IMR-90 (cell line): ENCODE measurements around the gene PACSIN2. TPM values are rescaled to one million over a fixed set of nuclear protein-coding genes. Genes with fewer than 3 reads are reported as not detected.

Source experiments
- ATAC-seq: fragments of 200-7000 bp; cut with Tn5 transposase; 2 replicates; pipeline ENCODE4 v1.9.1; 2020; ENCODE audit warnings: low read depth, mild to moderate bottlenecking, moderate library complexity
- BruUV-seq: library from RNA; stranded (reverse); fragments of 400-500 nt; replicated peaks from 2 replicates; lab custom pipeline; 2021; lab: Mats Ljungman, UMichigan
- CTCF ChIA-PET: fragments of 300-600 bp; formaldehyde crosslinking; extraction: SDS; loops from one replicate; lab custom pipeline; 2021; ENCODE audit warnings: antibody characterized with exemption; lab: Yijun Ruan, JAX
- POLR2A ChIA-PET: fragments of 300-600 bp; sonication (Branson Sonifier 250); formaldehyde crosslinking; loops from one replicate; lab custom pipeline; 2022; ENCODE audit warnings: antibody characterized with exemption; ENCODE audit not compliant: unreplicated experiment; lab: Charles Lee
- DNase-seq: peaks from one replicate; pipeline ENCODE4 v3.0.0; 2013
- H2AFZ ChIP-seq: replicated peaks from 2 replicates; pipeline ENCODE3; 2013; ENCODE audit warnings: low read length, mild to moderate bottlenecking; ENCODE audit not compliant: poor library complexity
- H2AK5ac ChIP-seq: 2 replicates; pipeline ENCODE4 v1.6.1; 2013; ENCODE audit warnings: low read depth, low read length, inconsistent platforms
- H2AK9ac ChIP-seq: replicated peaks from 2 replicates; pipeline ENCODE3; 2013; ENCODE audit warnings: mild to moderate bottlenecking, low read depth, low read length, moderate library complexity; ENCODE audit not compliant: poor library complexity
- H2BK120ac ChIP-seq: 2 replicates; pipeline ENCODE4 v1.6.1; 2013; ENCODE audit warnings: low read depth, low read length, inconsistent platforms
- H2BK15ac ChIP-seq: 3 replicates; pipeline ENCODE4 v1.6.1; 2013; ENCODE audit warnings: low read depth, low read length, inconsistent platforms
- H2BK20ac ChIP-seq: 2 replicates; pipeline ENCODE4 v1.6.1; 2013; ENCODE audit warnings: low read depth, mild to moderate bottlenecking, inconsistent platforms, low read length, moderate library complexity
- H2BK5ac ChIP-seq: 2 replicates; pipeline ENCODE4 v1.6.1; 2013; ENCODE audit warnings: mild to moderate bottlenecking, low read depth, low read length, inconsistent platforms; ENCODE audit not compliant: poor library complexity, severe bottlenecking
- H3K14ac ChIP-seq: replicated peaks from 2 replicates; pipeline ENCODE4 v1.6.1; 2013; ENCODE audit warnings: low read depth, low read length, inconsistent platforms
- H3K18ac ChIP-seq: 2 replicates; pipeline ENCODE4 v1.6.1; 2013; ENCODE audit warnings: low read depth, low read length, control low read depth
- H3K23ac ChIP-seq: 2 replicates; pipeline ENCODE4 v1.6.1; 2013; ENCODE audit warnings: low read depth, low read length, inconsistent platforms
- H3K27ac ChIP-seq: 2 replicates; pipeline ENCODE4 v1.5.1; 2013; ENCODE audit warnings: mild to moderate bottlenecking, control low read depth, low read length; ENCODE audit not compliant: insufficient read depth
- H3K27me3 ChIP-seq: 2 replicates; pipeline ENCODE4 v1.6.1; 2013; ENCODE audit warnings: low read length; ENCODE audit not compliant: control insufficient read depth, insufficient read depth
- H3K36me3 ChIP-seq: 2 replicates; pipeline ENCODE4 v1.6.1; 2013; ENCODE audit warnings: low read length, mixed read lengths; ENCODE audit not compliant: control insufficient read depth, insufficient read depth
- H3K4ac ChIP-seq: 2 replicates; pipeline ENCODE4 v1.6.1; 2013; ENCODE audit warnings: low read depth, low read length, inconsistent platforms
- H3K4me1 ChIP-seq: 2 replicates; pipeline ENCODE4 v1.6.1; 2013; ENCODE audit warnings: low read length, mixed read lengths; ENCODE audit not compliant: control insufficient read depth, insufficient read depth
- H3K4me2 ChIP-seq: 2 replicates; pipeline ENCODE4 v1.6.1; 2013; ENCODE audit warnings: low read depth, mild to moderate bottlenecking, control low read depth, low read length, moderate library complexity
- H3K4me3 ChIP-seq: 2 replicates; pipeline ENCODE4 v1.5.1; 2013; ENCODE audit warnings: low read depth, mild to moderate bottlenecking, control low read depth, low read length, moderate library complexity; ENCODE audit not compliant: insufficient read depth
- H3K56ac ChIP-seq: 2 replicates; pipeline ENCODE4 v1.6.1; 2013; ENCODE audit warnings: low read length, inconsistent platforms; ENCODE audit not compliant: insufficient read depth; ENCODE audit errors: extremely low read depth
- H3K79me1 ChIP-seq, 2 experiments: 2 replicates each; pipeline ENCODE4 v1.6.1; 2013; ENCODE audit warnings: low read length in 2 of 2, inconsistent platforms in 1 of 2, low read depth in 1 of 2
- H3K9ac ChIP-seq: 2 replicates; pipeline ENCODE4 v1.6.1; 2013; ENCODE audit warnings: low read depth, low read length, control low read depth
- H3K9me1 ChIP-seq: 2 replicates; pipeline ENCODE4 v1.6.1; 2013; ENCODE audit warnings: low read length, inconsistent platforms; ENCODE audit not compliant: insufficient read depth
- H3K9me3 ChIP-seq: 2 replicates; pipeline ENCODE4 v1.6.1; 2013; ENCODE audit warnings: low read length; ENCODE audit not compliant: control insufficient read depth, insufficient read depth
- H4K20me1 ChIP-seq: 2 replicates; pipeline ENCODE4 v1.6.1; 2013; ENCODE audit warnings: low read length, inconsistent platforms; ENCODE audit not compliant: insufficient read depth
- H4K5ac ChIP-seq: 2 replicates; pipeline ENCODE4 v1.6.1; 2013; ENCODE audit warnings: mild to moderate bottlenecking, low read depth, low read length, control low read depth
- H4K8ac ChIP-seq, 2 experiments: 2 replicates each; pipeline ENCODE4 v1.6.1; 2013; ENCODE audit warnings: low read depth in 2 of 2, low read length in 2 of 2, control low read depth in 1 of 2, inconsistent platforms in 1 of 2
- H4K91ac ChIP-seq: 2 replicates; pipeline ENCODE4 v1.6.1; 2013; ENCODE audit warnings: low read depth, low read length, inconsistent platforms; ENCODE audit not compliant: insufficient read depth
- SMC3 ChIP-seq: fragments of 150-350 bp; IDR thresholded peaks from 2 replicates; pipeline ENCODE4 v1.6.1; 2016; ENCODE audit warnings: low read depth, mild to moderate bottlenecking, antibody characterized with exemption, low read length, moderate library complexity
- WGBS, 2 experiments: methylation state at CpG; one replicate each; pipeline versions ENCODE4 v1.1.5 to v1.1.7; 2013; ENCODE audit warnings: missing lambda C conversion rate in 2 of 2; ENCODE audit not compliant: insufficient read length in 1 of 2; ENCODE audit errors: extremely low coverage in 2 of 2; 5-methylcytosine and 5-hydroxymethylcytosine counted together
- dilution Hi-C: fragments of 300-500 bp; cut with HindIII; formaldehyde crosslinking; loops from one replicate; pipeline ENCODE4 v1.14.3; 2018; ENCODE audit warnings: low sequenced_read_pairs; ENCODE audit not compliant: unreplicated experiment
- in situ Hi-C: fragments of 300-500 bp; cut with MboI; formaldehyde crosslinking; loops from 3 replicates; pipeline ENCODE4 v1.14.3; 2019; ENCODE audit warnings: low sequenced_read_pairs, inconsistent platforms, mixed read lengths
- intact Hi-C: fragments of 100-400 bp; cut with micrococcal nuclease; formaldehyde crosslinking; loops from 2 replicates; pipeline ENCODE4 v1.10.0; 2022
- polyA plus RNA-seq, 3 experiments: library from polyadenylated mRNA; depleted of rRNA; stranded (reverse); fragments of >200 nt; gene quantifications; 2 replicates each; pipeline ENCODE4 v1.2.3, GENCODE V29; 2012; ENCODE audit warnings: low replicate concordance in 1 of 3
- total RNA-seq: library from RNA; depleted of rRNA; stranded (reverse); fragments of >200 nt; gene quantifications from 2 replicates; pipeline ENCODE4 v1.2.3, GENCODE V29; 2012

The PACSIN2 gene
- total and polyA plus RNA-seq, 2 of the 4 experiments (the other 2 are of a cell fraction) = 85.0 to 118 TPM

GRCh38 chr22:42897960-42898359 is 117.0 kb downstream of the PACSIN2 start:
- Histone ChIP-seq H3K9ac (no peak overlapping the region), H3K18ac (no peak overlapping the region), H2BK20ac (no peak overlapping the region), H2AK9ac (no peak overlapping the region), H2BK15ac (no peak overlapping the region), H2AFZ (no peak overlapping the region), H4K91ac (no peak overlapping the region), H4K20me1 (peaks cover 74% of the 10 kb centered on the region), H2BK120ac (no peak overlapping the region), H3K14ac (no peak overlapping the region), H3K9me3 (no peaks in the 10 kb centered on the region), H3K4me2 (no peak overlapping the region), H3K9me1 (peaks cover 28% of the 10 kb centered on the region), H3K36me3 (peaks cover 6% of the 10 kb centered on the region; the same call in 1 of the 2 replicates), H3K4me1 (no peaks in the 10 kb centered on the region; the same call in 1 of the 2 replicates), H3K27ac (no peak overlapping the region), H4K8ac (no peak overlapping the region), H3K4ac (no peak overlapping the region), H2AK5ac (no peak overlapping the region), H3K4me3 (no peak overlapping the region), H3K23ac (no peak overlapping the region), H3K56ac (no peak overlapping the region), H3K79me1 (peaks cover 70 to 93% of the 10 kb centered on the region in 2 experiments), H2BK5ac (no peak overlapping the region), H3K27me3 (no peaks in the 10 kb centered on the region), H4K5ac (no peak overlapping the region)
- TF ChIP-seq SMC3 = no peak
- 100% methylated on average over 2 of the region's 7 CpGs; no CpG with 5 or more reads in 1 of the 2 experiments for WGBS, 2 experiments
- BruUV-seq = no TSS peak
- dilution Hi-C loops = no loop called here
- DNase-seq (no peak), ATAC-seq (no peak)
- intact Hi-C loops = no loop called here
- CTCF ChIA-PET = no interaction called here
- in situ Hi-C loops = no loop called here
- POLR2A ChIA-PET = no interaction called here
